ENCODE measurements around the gene CNTNAP4. TPM values are rescaled to one million over a fixed set of nuclear protein-coding genes. Genes with fewer than 3 reads are reported as not detected.

The CNTNAP4 gene
- total and polyA plus RNA-seq, 2 experiments from 2014 or later = 0.64 to 1.1 TPM

DNA sequence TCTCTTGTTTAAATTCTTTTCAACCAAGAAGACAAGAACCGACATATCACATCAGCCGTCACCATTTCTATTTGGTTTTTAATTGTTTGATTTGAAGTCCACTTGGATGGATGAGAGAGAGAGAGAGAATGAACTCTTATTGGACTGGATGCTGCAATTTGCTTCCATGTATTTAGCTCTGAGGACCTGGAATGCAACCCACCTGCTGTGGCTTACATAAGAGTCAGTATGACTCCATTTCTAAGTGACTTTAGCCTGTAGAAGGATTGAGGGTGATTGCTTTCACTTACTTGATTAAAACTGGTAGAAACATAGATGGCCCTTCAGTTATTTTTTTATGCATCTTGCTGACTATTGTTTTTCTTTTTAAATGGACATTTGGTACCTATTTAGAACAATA is 296.1 kb downstream of the CNTNAP4 start:
- WGBS (ENCODE audit: low lambda C conversion rate, missing lambda C conversion rate) = 90% methylated on average over 2 of the region's 2 CpGs

DNA sequence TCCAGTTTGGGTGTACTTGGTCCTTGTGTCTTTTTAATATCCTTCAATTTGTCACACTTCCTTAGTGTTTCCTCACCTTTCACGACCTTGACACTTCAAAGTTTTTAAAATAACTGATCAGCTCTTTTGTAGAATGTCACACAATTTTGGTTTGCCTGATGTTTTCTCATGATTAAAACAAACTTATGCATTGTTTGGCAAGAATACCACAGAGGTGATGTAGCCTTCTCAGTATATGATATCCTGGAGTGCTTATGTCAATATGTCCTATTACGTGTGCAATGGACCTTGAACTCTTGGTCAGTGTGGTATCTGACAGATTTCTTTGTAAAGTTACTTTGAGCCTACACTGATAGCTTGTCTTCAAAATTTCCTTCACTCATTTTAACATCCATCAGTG is 297.4 kb downstream of the CNTNAP4 start:
- Histone ChIP-seq H4K20me1 (ENCODE audit: insufficient read depth, poor library complexity, severe bottlenecking) (no peaks in the 10 kb centered on the region), H3K4me2 (peak overlapping the region; percentile 50), H3K9me2 (replicated peaks; ENCODE audit: insufficient read depth) (no peaks in the 10 kb centered on the region), H3K4me1 (ENCODE audit: insufficient read depth) (peaks cover 8% of the 10 kb centered on the region), H3K4me3 (no peak overlapping the region), H3K27me3 (no peaks in the 10 kb centered on the region), H2AFZ (no peak overlapping the region), H3K9me3 (ENCODE audit: low read depth) (no peaks in the 10 kb centered on the region), H3K79me2 (no peaks in the 10 kb centered on the region), H3K36me3 (replicated peaks; ENCODE audit: insufficient read depth, low read depth) (no peaks in the 10 kb centered on the region), H3K27ac (peak overlapping the region; percentile 90)
- WGBS (ENCODE audit: low lambda C conversion rate, missing lambda C conversion rate) = 59% methylated on average over 2 of the region's 2 CpGs
- TF ChIP-seq EZH2 (IDR thresholded peaks at IDR 0.05; ENCODE audit: borderline replicate concordance) (no peak), EZH2phosphoT487 (IDR thresholded peaks at IDR 0.05; ENCODE audit: low read depth, severe bottlenecking, unreplicated experiment) (no peak)
- TF ChIP-seq, protein P1, sequence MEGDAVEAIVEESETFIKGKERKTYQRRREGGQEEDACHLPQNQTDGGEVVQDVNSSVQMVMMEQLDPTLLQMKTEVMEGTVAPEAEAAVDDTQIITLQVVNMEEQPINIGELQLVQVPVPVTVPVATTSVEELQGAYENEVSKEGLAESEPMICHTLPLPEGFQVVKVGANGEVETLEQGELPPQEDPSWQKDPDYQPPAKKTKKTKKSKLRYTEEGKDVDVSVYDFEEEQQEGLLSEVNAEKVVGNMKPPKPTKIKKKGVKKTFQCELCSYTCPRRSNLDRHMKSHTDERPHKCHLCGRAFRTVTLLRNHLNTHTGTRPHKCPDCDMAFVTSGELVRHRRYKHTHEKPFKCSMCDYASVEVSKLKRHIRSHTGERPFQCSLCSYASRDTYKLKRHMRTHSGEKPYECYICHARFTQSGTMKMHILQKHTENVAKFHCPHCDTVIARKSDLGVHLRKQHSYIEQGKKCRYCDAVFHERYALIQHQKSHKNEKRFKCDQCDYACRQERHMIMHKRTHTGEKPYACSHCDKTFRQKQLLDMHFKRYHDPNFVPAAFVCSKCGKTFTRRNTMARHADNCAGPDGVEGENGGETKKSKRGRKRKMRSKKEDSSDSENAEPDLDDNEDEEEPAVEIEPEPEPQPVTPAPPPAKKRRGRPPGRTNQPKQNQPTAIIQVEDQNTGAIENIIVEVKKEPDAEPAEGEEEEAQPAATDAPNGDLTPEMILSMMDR (IDR thresholded peaks at IDR 0.05; ENCODE audit: poor library complexity) = no peak
- DNase-seq (ENCODE audit: low spot score) = peak; percentile 58

More for the DNA sequence above, 296.1 kb downstream of the CNTNAP4 start:
- Histone ChIP-seq H3K4me2 (no peak overlapping the region), H3K36me3 (replicated peaks; ENCODE audit: insufficient read depth, low read depth) (no peaks in the 10 kb centered on the region), H2AFZ (no peak overlapping the region), H3K27me3 (no peaks in the 10 kb centered on the region), H3K79me2 (no peaks in the 10 kb centered on the region), H3K4me3 (no peak overlapping the region), H4K20me1 (ENCODE audit: insufficient read depth, poor library complexity, severe bottlenecking) (no peaks in the 10 kb centered on the region), H3K9me3 (ENCODE audit: low read depth) (no peaks in the 10 kb centered on the region), H3K27ac (peak overlapping the region; percentile 90), H3K9me2 (replicated peaks; ENCODE audit: insufficient read depth) (no peaks in the 10 kb centered on the region), H3K4me1 (ENCODE audit: insufficient read depth) (peaks cover 8% of the 10 kb centered on the region)
- DNase-seq (ENCODE audit: low spot score) = no peak
- TF ChIP-seq, protein P1 (IDR thresholded peaks at IDR 0.05; ENCODE audit: poor library complexity) = no peak
- TF ChIP-seq EZH2phosphoT487 (IDR thresholded peaks at IDR 0.05; ENCODE audit: low read depth, severe bottlenecking, unreplicated experiment) (no peak), EZH2 (IDR thresholded peaks at IDR 0.05; ENCODE audit: borderline replicate concordance) (no peak)

DNA sequence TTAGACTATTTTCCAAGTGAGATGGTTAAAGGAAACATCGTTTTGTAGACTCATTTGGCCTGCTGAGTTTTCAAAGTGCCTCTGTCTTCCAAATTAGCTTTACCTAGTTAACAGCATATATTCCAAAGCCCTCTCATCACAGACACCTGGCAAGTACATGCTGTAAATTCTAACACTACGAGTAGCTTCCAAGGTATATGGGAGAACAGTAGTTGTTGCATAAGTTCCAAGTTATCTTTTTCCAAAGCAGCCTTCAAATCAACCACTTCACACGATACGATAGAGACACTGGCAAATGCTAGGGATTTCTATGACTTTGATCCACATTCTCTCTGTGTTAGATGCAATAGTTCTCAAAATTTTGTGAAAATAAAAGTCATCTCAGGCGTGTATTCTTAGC is 299.3 kb downstream of the CNTNAP4 start:
- Histone ChIP-seq H3K4me1 (ENCODE audit: insufficient read depth) (peaks cover 8% of the 10 kb centered on the region), H2AFZ (no peak overlapping the region), H4K20me1 (ENCODE audit: insufficient read depth, poor library complexity, severe bottlenecking) (no peaks in the 10 kb centered on the region), H3K27ac (no peak overlapping the region), H3K9me2 (replicated peaks; ENCODE audit: insufficient read depth) (no peaks in the 10 kb centered on the region), H3K4me3 (no peak overlapping the region), H3K9me3 (ENCODE audit: low read depth) (no peaks in the 10 kb centered on the region), H3K36me3 (replicated peaks; ENCODE audit: insufficient read depth, low read depth) (no peaks in the 10 kb centered on the region), H3K4me2 (no peak overlapping the region), H3K79me2 (no peaks in the 10 kb centered on the region), H3K27me3 (no peaks in the 10 kb centered on the region)
- DNase-seq (ENCODE audit: low spot score) = no peak
- WGBS (ENCODE audit: low lambda C conversion rate, missing lambda C conversion rate) = 66% methylated on average over 5 of the region's 5 CpGs
- no peak for TF ChIP-seq EZH2 (IDR thresholded peaks at IDR 0.05; ENCODE audit: borderline replicate concordance)
- TF ChIP-seq EZH2phosphoT487 (IDR thresholded peaks at IDR 0.05; ENCODE audit: low read depth, severe bottlenecking, unreplicated experiment) = no peak
- TF ChIP-seq, protein P1 (IDR thresholded peaks at IDR 0.05; ENCODE audit: poor library complexity) = no peak

- Histone ChIP-seq H3K27me3 (no peaks in the 10 kb centered on the region), H2AFZ (no peak overlapping the region), H3K4me3 (no peak overlapping the region), H3K9me3 (ENCODE audit: low read depth) (no peaks in the 10 kb centered on the region), H3K27ac (no peak overlapping the region), H3K9me2 (replicated peaks; ENCODE audit: insufficient read depth) (no peaks in the 10 kb centered on the region), H3K79me2 (no peaks in the 10 kb centered on the region), H4K20me1 (ENCODE audit: insufficient read depth, poor library complexity, severe bottlenecking) (no peaks in the 10 kb centered on the region), H3K4me2 (no peak overlapping the region), H3K36me3 (replicated peaks; ENCODE audit: insufficient read depth, low read depth) (no peaks in the 10 kb centered on the region), H3K4me1 (ENCODE audit: insufficient read depth) (peaks cover 8% of the 10 kb centered on the region)
- TF ChIP-seq EZH2 (IDR thresholded peaks at IDR 0.05; ENCODE audit: borderline replicate concordance) = no peak
- TF ChIP-seq, protein P1 (IDR thresholded peaks at IDR 0.05; ENCODE audit: poor library complexity) = no peak
- TF ChIP-seq EZH2phosphoT487 (IDR thresholded peaks at IDR 0.05; ENCODE audit: low read depth, severe bottlenecking, unreplicated experiment) = no peak
- 84% methylated on average over 4 of the region's 4 CpGs for WGBS (ENCODE audit: low lambda C conversion rate, missing lambda C conversion rate)
- DNase-seq (ENCODE audit: low spot score) = no peak
Measured at GRCh38 chr16:76577003-76577402, 299.8 kb downstream of the CNTNAP4 start.
